Gastrocnemius medialis (tissue), 4 donors: ENCODE measurements around the gene MBOAT7. TPM values are rescaled to one million over a fixed set of nuclear protein-coding genes. Genes with fewer than 3 reads are reported as not detected.

Source experiments
- ATAC-seq, 2 donors: fragments of 150-250 bp; one replicate each; pipeline ENCODE4 v1.9.1; 2016
- DNase-seq, 2 donors: peaks; one replicate each; pipeline ENCODE4 v3.0.0-alpha.2; 2019
- H3K27ac ChIP-seq, 4 donors: fragments of 200-600 bp; sonication (generic); 1 replicate in 1 of 4; 2 replicates in 3 of 4; pipeline ENCODE4 v1.5.1; 2016 to 2018; ENCODE audit warnings: mild to moderate bottlenecking in 2 of 4, moderate library complexity in 1 of 4
- H3K27me3 ChIP-seq, 3 donors: fragments of 200-600 bp; sonication (generic) in 2 of 3; 1 replicate in 1 of 3; 2 replicates in 2 of 3; pipeline versions ENCODE4 v1.5.1 to v1.6.0; 2016 to 2019; ENCODE audit warnings: mild to moderate bottlenecking in 1 of 3, moderate library complexity in 1 of 3
- H3K36me3 ChIP-seq, 2 donors: fragments of 200-600 bp; sonication (generic) in 1 of 2; one replicate each; pipeline ENCODE4 v1.5.1; 2017 to 2018
- H3K4me1 ChIP-seq, 2 donors: fragments of 200-600 bp; sonication (generic) in 1 of 2; one replicate each; pipeline ENCODE4 v1.5.1; 2016 to 2017; ENCODE audit warnings: mild to moderate bottlenecking in 2 of 2
- H3K4me3 ChIP-seq, 4 donors: fragments of 200-600 bp; sonication (generic) in 3 of 4; 1 replicate in 1 of 4; 2 replicates in 3 of 4; pipeline ENCODE4 v1.5.1; 2016 to 2019; ENCODE audit warnings: mild to moderate bottlenecking in 2 of 4
- H3K9me3 ChIP-seq, 3 donors: fragments of 200-600 bp; sonication (generic) in 2 of 3; 1 replicate in 1 of 3; 2 replicates in 2 of 3; pipeline ENCODE4 v1.5.1; 2016 to 2019
- POLR2A ChIP-seq, 2 donors: fragments of 450-650 bp; IDR thresholded peaks; one replicate each; pipeline ENCODE4 v1.6.1; 2017; ENCODE audit warnings: antibody characterized with exemption in 2 of 2, mild to moderate bottlenecking in 2 of 2, moderate library complexity in 2 of 2
- in situ Hi-C, 4 donors: fragments of 200-750 bp; cut with MboI; loops; one replicate each; pipeline versions ENCODE4 v1.15.0 to v1.8.0; 2017; ENCODE audit warnings: low sequenced_read_pairs in 4 of 4
- intact Hi-C: fragments of 100-400 bp; cut with DNase I; formaldehyde crosslinking; loops from one replicate; pipeline ENCODE4 v1.15.1; 2023; ENCODE audit warnings: low total_unique reads
- total RNA-seq, 4 donors: library from RNA; depleted of rRNA; stranded (reverse); fragments of >200 nt; gene quantifications; one replicate each; pipeline versions ENCODE4 v1.1.0 to v1.2.3, GENCODE V29; 2016
- TF ChIP-seq, protein P1 (sequence below), 5 experiments: fragments of 450-650 bp in 3 of 5; fragments of 200-600 bp in 2 of 5; sonication (generic) in 2 of 5; IDR thresholded peaks in 4 of 5; conservative IDR thresholded peaks in 1 of 5; 1 replicate in 4 of 5; 2 replicates in 1 of 5; pipeline ENCODE4 v1.5.1; 2016 to 2019; ENCODE audit warnings: antibody characterized with exemption in 5 of 5, mild to moderate bottlenecking in 3 of 5, moderate library complexity in 3 of 5

Gene MBOAT7, protein sequence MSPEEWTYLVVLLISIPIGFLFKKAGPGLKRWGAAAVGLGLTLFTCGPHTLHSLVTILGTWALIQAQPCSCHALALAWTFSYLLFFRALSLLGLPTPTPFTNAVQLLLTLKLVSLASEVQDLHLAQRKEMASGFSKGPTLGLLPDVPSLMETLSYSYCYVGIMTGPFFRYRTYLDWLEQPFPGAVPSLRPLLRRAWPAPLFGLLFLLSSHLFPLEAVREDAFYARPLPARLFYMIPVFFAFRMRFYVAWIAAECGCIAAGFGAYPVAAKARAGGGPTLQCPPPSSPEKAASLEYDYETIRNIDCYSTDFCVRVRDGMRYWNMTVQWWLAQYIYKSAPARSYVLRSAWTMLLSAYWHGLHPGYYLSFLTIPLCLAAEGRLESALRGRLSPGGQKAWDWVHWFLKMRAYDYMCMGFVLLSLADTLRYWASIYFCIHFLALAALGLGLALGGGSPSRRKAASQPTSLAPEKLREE
- total RNA-seq: 10 to 100 TPM; 11.6 to 36.4 (median 19.3) TPM

GRCh38 chr19:54189145-54189734 is at the start of gene MBOAT7:
Gene MBOAT7, minus strand, starts transcription at chr19:54189580. Its CDS starts 1,072 bp downstream, at chr19:54188508.
- no peak for DNase-seq
- peaks cover 15 to 20% of the 10 kb centered on the region in 2 donors for H3K4me1 ChIP-seq
- H3K9me3 ChIP-seq: no peaks in the 10 kb centered on the region
- in situ Hi-C loops (no loop called here), intact Hi-C loops (loop anchor here (1.0 kb wide), 3 partner anchors 30 to 52 kb away; partner anchors contain the start of genes CNOT3 and LENG1)
- H3K36me3 ChIP-seq: peaks cover 5 to 19% of the 10 kb centered on the region in 2 donors
- peak; percentile 43 to 63 for TF ChIP-seq POLR2A (IDR thresholded peaks at IDR 0.05)
- TF ChIP-seq, protein P1, sequence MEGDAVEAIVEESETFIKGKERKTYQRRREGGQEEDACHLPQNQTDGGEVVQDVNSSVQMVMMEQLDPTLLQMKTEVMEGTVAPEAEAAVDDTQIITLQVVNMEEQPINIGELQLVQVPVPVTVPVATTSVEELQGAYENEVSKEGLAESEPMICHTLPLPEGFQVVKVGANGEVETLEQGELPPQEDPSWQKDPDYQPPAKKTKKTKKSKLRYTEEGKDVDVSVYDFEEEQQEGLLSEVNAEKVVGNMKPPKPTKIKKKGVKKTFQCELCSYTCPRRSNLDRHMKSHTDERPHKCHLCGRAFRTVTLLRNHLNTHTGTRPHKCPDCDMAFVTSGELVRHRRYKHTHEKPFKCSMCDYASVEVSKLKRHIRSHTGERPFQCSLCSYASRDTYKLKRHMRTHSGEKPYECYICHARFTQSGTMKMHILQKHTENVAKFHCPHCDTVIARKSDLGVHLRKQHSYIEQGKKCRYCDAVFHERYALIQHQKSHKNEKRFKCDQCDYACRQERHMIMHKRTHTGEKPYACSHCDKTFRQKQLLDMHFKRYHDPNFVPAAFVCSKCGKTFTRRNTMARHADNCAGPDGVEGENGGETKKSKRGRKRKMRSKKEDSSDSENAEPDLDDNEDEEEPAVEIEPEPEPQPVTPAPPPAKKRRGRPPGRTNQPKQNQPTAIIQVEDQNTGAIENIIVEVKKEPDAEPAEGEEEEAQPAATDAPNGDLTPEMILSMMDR (IDR thresholded peaks at IDR 0.05 in 4 of 5, conservative IDR thresholded peaks at IDR 0.05 in 1 of 5): peak in 3 of 5 experiments; percentile 28 to 54 (median 45)
- ATAC-seq: peak; percentile 61 to 68
- H3K27me3 ChIP-seq: no peaks in the 10 kb centered on the region
- peak within 1 kb of the TSS; percentile 72 to 95 (median 89) for H3K4me3 ChIP-seq
- H3K27ac ChIP-seq: peak within 1 kb of the TSS; percentile 92 to 98 (median 95)

DNA sequence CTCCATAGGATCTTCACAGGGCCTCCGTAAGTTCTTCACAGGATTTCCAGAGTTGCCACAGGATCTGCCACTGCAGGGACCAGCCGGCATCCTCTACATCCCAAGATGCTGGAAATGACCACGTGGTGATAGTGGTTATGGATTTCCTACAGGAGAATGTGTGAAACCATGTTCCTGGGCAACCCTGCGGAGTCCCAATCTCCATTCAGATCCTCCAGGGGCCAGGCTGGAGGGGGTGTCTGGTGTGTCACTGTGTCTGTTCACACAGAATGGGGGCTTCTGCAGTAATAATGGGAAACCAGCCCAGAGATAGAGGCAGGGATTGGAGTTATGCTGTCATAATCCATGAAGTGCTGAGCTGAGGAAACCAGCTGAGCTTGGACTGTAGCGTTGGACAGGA is 44.6 kb upstream of the MBOAT7 start:
- H3K9me3 ChIP-seq: peaks cover 0 to 5% (median 0%) of the 10 kb centered on the region in 3 donors
- no peak for TF ChIP-seq POLR2A (IDR thresholded peaks at IDR 0.05)
- TF ChIP-seq, protein P1 (IDR thresholded peaks at IDR 0.05 in 4 of 5, conservative IDR thresholded peaks at IDR 0.05 in 1 of 5): no peak
- H3K27ac ChIP-seq: no peak overlapping the region
- DNase-seq (no peak), ATAC-seq (no peak)
- intact Hi-C loops (no loop called here), in situ Hi-C loops (loop anchor here in 3 of 4 donors (5.0 kb wide), 2 partner anchors 67 to 72 kb away; no protein-coding TSS in a partner anchor)
- H3K4me1 ChIP-seq: no peaks in the 10 kb centered on the region
- peaks cover 0 to 6% (median 5%) of the 10 kb centered on the region in 3 donors for H3K27me3 ChIP-seq
- H3K4me3 ChIP-seq: no peak overlapping the region
- H3K36me3 ChIP-seq: no peaks in the 10 kb centered on the region

GRCh38 chr19:54231077-54231931 is 41.9 kb upstream of the MBOAT7 start:
- TF ChIP-seq, protein P1 (IDR thresholded peaks at IDR 0.05 in 4 of 5, conservative IDR thresholded peaks at IDR 0.05 in 1 of 5): peak; percentile 62 to 87 (median 81)
- no peak for TF ChIP-seq POLR2A (IDR thresholded peaks at IDR 0.05)

GRCh38 chr19:54230031-54230430 is 40.7 kb upstream of the MBOAT7 start:
- ATAC-seq (no peak), DNase-seq (no peak)
- Histone ChIP-seq H3K9me3 (no peaks in the 10 kb centered on the region), H3K4me1 (no peaks in the 10 kb centered on the region), H3K27me3 (peaks cover 0 to 5% (median 4%) of the 10 kb centered on the region in 3 donors), H3K4me3 (no peak overlapping the region), H3K27ac (no peak overlapping the region), H3K36me3 (no peaks in the 10 kb centered on the region)
- in situ Hi-C loops (loop anchor here in 3 of 4 donors (5.0 kb wide), 2 partner anchors 63 to 68 kb away; no protein-coding TSS in a partner anchor), intact Hi-C loops (no loop called here)
- TF ChIP-seq, protein P1 (IDR thresholded peaks at IDR 0.05 in 4 of 5, conservative IDR thresholded peaks at IDR 0.05 in 1 of 5): no peak
- TF ChIP-seq POLR2A (IDR thresholded peaks at IDR 0.05): no peak

More at GRCh38 chr19:54231077-54231931, 41.9 kb upstream of the MBOAT7 start:
- in situ Hi-C loops: loop anchor here in 3 of 4 donors (5.0 kb wide), 2 partner anchors 64 to 69 kb away; no protein-coding TSS in a partner anchor
- intact Hi-C loops: loop anchor here (1.0 kb wide), 2 partner anchors 42 to 63 kb away; partner anchors contain the start of gene MBOAT7
- Histone ChIP-seq H3K4me1 (no peaks in the 10 kb centered on the region), H3K27me3 (peaks cover 0 to 6% (median 5%) of the 10 kb centered on the region in 3 donors), H3K27ac (no peak overlapping the region), H3K36me3 (no peaks in the 10 kb centered on the region), H3K9me3 (peaks cover 0 to 5% (median 0%) of the 10 kb centered on the region in 3 donors), H3K4me3 (no peak overlapping the region)
- DNase-seq (peak; percentile 34 to 52), ATAC-seq (peak; percentile 47 to 85)
